Activated CD4-positive, CD25-positive, alpha-beta regulatory T cell treated with anti-CD3 and anti-CD28 coated beads, Interleukin-2, amount 50 U/mL, for 16 hours (primary cell): ENCODE results near the gene CLEC18C.
"Not testable (repeated sequence)": the region's sequence is repeated elsewhere in the genome, so short reads cannot be mapped to it uniquely, and the experiment has no call there.

ENCODE experiments used
- DNase-seq: peaks from one replicate; pipeline ENCODE4 v3.0.0-alpha.2; 2020; ENCODE audit warnings: low read depth, low spot score

The CLEC18C gene

GRCh38 chr16:70159355-70160348, 13.9 kb upstream of the CLEC18C start:
- DNase-seq: no peak

DNA sequence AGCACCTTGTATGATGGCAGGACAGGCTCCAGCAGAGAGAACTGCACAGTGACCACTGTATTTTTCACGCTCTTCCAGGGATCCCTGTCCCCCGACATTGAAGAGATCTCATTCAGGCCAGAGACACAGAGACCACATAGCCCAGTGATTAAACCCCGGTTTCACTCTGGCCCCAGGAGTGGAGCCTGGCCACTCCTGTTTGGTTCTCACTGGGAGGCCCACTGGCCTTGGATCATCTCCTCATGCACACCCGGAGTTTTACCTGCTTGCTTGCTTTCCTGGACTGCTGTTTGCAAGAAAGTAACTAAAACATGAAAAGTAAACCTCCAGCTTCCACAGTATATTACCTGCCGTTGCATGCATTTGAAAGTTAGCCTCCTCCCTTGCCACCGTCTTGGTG, 13.2 kb upstream of the CLEC18C start:
- DNase-seq: no peak

DNA sequence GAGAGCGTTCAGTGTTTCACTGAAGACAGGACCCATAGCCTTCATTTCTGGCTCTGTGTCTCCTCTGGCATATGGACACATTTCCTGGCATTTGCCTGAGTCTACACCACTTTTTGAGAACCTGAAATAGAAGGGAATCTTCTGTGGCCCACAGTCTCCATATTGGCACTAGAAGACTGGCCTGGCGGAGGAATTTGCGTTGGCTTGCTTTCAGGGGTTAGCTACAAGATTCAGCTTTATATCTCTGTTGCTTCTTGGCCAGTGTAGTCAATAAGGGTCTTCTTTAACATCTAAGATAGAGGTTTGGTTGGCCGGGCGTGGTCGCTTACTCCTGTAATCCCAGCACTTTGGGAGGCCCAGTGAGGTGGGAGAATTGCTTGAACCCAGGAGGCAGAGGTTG, 12.8 kb upstream of the CLEC18C start:
- DNase-seq: no peak

GRCh38 chr16:70161350-70161749, 12.2 kb upstream of the CLEC18C start:
- DNase-seq: no peak

DNA sequence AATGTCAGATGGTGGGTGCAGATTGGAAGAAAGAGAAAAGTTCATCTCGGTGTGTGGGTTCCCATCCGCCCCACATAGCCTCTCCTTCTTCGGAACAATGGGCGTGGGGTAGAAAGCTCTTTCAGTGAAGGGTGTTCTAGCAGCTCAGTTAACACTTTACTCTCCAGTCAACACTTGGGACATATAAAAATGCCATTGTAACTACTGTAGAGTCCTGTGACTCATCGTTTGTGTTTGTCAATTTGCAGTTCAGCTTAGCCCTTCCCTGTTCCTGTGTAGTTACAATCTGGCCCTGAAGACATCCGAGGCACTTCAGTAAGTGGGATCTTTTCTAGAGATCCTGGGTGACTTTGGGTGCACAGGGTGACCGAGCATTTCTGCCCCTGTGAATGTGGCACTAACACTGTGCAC, 11.5 kb upstream of the CLEC18C start:
- DNase-seq: no peak

DNA sequence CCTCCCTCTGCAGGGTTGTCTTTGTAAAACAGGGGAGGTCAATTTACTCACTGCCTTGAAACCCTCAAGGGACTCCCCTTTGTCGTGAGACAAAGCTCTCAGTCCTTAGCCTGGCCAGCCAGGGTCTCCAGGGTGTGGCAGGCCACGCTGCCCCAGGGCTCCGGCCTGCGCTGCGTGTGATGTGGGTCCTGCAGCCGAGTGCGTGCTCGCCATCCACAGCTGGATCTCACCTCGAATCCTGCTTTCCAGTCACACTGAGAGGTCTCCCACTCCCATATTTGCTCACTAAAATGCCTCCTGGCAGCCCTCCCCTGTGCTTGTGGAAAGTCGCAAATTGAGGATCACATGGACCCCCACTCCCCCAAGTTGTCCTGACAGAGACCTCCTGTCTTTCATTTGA, 10.0 kb upstream of the CLEC18C start:
- DNase-seq: no peak

DNA sequence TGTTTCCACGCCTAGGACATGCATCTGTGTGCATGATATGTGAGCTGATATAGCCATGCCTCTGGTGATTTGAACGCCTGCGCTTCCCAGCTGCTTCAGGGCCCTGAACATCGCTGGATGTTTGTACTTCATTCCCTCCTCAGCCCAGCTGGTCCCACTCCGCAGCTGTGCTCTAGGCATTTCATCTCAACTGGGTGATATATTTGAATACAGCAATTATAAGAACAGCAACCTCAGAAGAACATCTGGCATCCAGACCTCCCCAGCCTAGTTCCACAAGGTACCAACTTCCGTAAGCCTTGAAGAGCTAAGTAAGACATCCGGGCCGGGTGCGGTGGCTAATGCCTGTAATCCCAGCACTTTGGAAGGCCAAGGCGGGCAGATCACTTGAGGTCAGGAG, 6.9 kb upstream of the CLEC18C start:
- not testable (repeated sequence) for DNase-seq

GRCh38 chr16:70173916-70174315, 329 bp downstream of the CLEC18C start:
- DNase-seq: not testable (repeated sequence)

DNA sequence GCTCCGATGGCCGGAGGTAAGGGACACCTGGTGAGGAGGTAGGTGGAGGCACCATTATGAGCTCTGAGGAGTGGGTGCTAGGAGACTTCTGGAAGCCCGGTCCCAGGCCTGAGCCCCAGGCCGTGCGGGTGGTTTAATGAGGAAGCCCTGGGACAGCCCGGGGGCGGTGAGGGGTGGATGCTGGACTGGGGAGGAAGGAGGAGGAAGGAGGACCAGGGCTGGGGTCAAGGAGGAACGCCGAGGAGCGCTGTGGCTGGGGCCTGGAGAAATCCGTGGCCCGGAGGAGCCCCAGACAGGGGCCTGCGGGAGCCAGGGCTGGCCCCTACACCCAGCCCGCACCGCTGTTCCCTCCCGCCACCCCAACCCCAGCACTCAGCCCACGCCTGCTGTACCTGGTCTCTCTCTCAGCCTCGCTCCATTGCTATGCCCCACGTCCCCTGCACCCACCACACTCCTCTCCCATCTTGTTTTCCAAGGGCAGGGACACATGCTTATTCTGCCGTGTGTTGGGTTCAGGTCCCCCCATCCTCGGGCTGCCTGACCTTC, 873 bp downstream of the CLEC18C start:
- DNase-seq: not testable (repeated sequence)

DNA sequence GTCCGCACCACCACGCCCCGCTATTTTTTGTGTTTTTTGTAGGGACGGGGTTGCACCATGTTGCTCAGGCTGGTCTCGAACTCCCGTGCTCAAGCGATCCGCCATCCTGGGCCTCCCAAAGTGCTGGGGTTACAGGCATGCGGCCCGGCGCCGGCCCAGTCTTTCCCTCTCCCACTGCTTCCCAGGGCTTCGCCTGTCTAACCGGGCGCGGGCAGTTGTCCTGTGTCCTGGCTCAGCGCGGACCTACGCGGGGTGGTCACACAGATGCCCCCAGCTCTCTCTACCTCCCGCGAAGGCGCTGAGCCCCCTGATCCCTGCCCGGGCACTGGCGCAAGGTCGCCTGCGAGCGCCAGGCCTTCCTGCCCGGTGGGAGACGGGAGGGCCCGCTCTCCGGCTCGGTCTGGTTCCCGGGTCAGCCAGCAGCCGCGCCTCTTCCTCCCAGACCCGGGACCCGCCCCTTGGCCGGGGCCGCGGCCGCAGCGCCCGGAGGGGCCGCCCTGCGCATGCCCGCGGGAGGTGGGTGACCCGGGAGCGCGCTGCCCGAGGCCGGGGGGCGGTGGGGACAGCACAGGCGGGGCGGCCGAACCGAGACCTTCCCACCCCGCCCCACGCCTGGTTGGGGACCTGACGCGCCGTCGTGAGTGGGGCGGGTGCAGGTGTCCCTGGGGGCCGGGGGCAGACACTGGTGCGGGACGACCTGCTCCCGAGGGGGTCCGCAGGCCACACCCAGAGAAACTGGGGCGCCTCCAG, 14.4 kb downstream of the CLEC18C start:
- not testable (repeated sequence) for DNase-seq

DNA sequence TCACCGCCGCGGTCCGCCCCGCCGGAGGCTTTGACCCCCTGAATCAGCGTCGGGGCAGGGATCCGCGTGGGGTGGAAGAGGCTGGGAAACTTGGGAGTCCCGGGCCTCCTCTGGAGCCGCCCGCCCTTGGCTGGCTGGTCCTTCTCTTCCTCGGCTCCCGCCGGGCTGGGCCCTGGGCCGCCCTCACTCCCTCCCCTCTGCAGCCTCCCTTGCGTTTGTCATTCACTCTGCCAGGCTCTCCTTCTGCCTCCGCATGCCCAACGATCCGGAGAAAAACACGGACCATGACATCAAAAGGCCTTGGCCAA, 15.0 kb downstream of the CLEC18C start:
- DNase-seq: not testable (repeated sequence)

GRCh38 chr16:70190574-70190973, 17.0 kb downstream of the CLEC18C start:
- not testable (repeated sequence) for DNase-seq

DNA sequence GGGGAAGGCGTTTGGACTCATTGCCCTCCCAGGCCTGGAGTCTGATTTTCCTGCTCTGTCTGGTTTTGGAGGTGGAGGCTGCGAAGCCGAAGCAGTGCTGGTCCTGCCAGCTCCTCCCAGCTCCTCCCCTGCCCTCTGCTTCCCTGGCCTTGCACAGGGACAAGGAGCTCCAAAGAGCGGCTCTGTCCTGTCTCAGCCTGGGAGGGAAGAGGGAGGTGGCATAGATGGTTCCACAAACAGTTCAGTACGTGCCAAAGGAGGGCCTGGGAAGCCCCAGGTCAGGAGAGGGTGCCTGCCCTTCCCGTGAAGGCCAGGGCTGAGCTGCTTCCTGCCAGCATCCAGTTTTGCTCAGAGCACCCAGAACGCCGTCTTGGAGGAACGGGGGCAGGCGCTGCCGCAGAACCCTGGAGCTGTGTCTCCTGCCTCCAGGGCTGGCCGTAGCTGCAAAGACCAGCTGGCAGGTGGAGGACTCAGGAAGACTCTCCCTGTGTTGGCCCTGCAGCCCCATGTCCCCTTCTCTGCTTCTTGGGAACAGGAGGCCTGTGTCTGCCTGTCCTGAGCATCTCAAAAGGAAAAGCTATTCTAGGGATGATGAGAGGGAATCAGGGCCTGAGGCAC, 23.2 kb downstream of the CLEC18C start:
- DNase-seq: not testable (repeated sequence)

GRCh38 chr16:70197611-70198010, 24.0 kb downstream of the CLEC18C start:
- DNase-seq: not testable (repeated sequence)

DNA sequence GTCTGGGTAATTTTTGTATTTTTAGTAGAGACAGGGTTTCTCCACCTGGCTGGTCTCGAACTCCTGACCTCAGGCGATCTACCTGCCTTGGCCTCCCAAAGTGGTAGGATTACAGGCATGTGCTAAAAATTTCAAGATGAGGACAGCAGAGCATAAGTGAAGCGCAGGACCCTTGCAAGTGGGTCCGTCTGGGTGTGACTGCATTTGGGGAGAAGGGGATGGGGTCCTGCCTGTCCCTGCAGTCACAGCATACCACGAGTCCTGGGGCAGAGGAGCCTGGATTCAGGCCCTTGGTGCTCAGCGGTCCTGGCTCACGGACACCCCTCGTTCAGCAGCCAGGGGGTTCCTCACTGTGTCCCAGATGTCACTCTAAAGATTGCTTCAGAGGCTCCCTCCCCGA, 24.6 kb downstream of the CLEC18C start:
- DNase-seq: not testable (repeated sequence)

DNA sequence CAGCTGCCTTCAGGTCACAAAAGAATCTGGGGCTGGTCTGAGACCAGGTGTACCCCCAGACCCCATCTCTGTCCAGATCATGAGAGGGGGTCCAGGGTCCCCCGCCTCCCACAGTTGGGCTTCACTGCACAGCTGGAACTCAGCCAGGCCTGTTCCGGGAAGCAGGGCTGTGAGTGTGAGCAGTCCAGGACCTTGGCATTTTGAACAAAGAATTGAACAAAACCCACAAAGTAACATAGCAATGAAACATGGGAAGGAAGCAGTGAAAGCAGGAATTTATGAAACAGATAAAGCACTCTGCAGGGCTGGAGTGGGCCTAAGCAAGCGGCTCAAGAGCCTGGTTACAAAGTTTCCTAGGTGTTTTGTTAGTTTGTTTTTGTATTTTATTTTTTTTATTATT, 25.1 kb downstream of the CLEC18C start:
- not testable (repeated sequence) for DNase-seq

GRCh38 chr16:70199170-70199569, 25.6 kb downstream of the CLEC18C start:
- not testable (repeated sequence) for DNase-seq

GRCh38 chr16:70200063-70200462, 26.5 kb downstream of the CLEC18C start:
- DNase-seq: not testable (repeated sequence)

DNA sequence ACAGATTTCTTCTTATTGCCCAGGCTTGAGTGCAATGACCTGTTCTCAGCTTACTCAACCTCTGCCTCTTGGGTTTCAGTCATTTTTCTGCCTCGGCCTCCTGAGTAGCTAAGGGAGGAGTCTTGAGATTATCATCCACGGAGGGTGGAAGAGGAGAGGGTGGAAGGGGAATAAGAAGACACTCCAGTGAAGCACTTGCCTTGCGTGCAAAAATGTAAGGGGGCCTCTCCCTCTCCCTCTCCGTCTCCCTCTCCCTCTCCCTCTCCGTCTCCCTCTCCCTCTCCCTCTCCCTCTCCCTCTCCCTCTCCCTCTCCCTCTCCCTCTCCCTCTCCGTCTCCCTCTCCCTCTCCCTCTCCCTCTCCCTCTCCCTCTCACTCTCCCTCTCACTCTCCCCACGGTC, 29.9 kb downstream of the CLEC18C start:
- DNase-seq: not testable (repeated sequence)

DNA sequence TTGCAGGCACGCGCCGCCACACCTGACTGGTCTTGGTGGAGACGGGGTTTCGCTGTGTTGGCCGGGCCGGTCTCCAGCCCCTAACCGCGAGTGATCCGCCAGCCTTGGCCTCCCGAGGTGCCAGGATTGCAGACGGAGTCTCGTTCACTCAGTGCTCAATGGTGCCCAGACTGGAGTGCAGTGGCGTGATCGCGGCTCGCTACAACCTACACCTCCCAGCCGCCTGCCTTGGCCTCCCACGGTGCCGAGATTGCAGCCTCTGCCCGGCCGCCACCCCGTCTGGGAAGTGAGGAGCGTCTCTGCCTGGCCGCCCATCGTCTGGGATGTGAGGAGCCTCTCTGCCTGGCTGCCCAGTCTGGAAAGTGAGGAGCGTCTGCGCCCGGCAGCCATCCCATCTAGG, 30.4 kb downstream of the CLEC18C start:
- not testable (repeated sequence) for DNase-seq

GRCh38 chr16:70204668-70205405, 31.2 kb downstream of the CLEC18C start:
- not testable (repeated sequence) for DNase-seq
